SU-DHL-6 (cell line): ENCODE measurements around the gene STK32C.

Experiments
- CTCF ChIP-seq: fragments of 200-600 bp; sonication (generic); IDR thresholded peaks from one replicate; pipeline ENCODE4 v1.5.1; 2017; ENCODE audit warnings: antibody characterized with exemption, mild to moderate bottlenecking, low read length, moderate library complexity; ENCODE audit not compliant: insufficient read depth, poor library complexity, severe bottlenecking
- EZH2phosphoT487 ChIP-seq: fragments of 200-600 bp; sonication (generic), shearing (Covaris generic); conservative IDR thresholded peaks from 2 replicates; pipeline ENCODE4 v1.6.1; 2018; ENCODE audit warnings: mild to moderate bottlenecking, antibody characterized with exemption, low read length, moderate library complexity, mixed read lengths

GRCh38 chr10:132229834-132230556 is 77.8 kb downstream of the STK32C start:
- TF ChIP-seq CTCF (no peak), EZH2phosphoT487 (no peak)
